NT2/D1 (cell line): Measurements from ENCODE around the gene ZSWIM6.

Experiments
- SUZ12 ChIP-seq: IDR thresholded peaks from 2 replicates; pipeline ENCODE4 v1.6.1; 2011; ENCODE audit not compliant: insufficient read length, insufficient read depth; ENCODE audit errors: extremely low read depth
- YY1 ChIP-seq: IDR thresholded peaks from 2 replicates; pipeline ENCODE4 v1.6.1; 2011; ENCODE audit not compliant: insufficient read length, insufficient read depth
- ZNF274 ChIP-seq: IDR thresholded peaks from 2 replicates; pipeline ENCODE4 v1.6.1; 2011; ENCODE audit warnings: mild to moderate bottlenecking, low read depth, low read length

DNA sequence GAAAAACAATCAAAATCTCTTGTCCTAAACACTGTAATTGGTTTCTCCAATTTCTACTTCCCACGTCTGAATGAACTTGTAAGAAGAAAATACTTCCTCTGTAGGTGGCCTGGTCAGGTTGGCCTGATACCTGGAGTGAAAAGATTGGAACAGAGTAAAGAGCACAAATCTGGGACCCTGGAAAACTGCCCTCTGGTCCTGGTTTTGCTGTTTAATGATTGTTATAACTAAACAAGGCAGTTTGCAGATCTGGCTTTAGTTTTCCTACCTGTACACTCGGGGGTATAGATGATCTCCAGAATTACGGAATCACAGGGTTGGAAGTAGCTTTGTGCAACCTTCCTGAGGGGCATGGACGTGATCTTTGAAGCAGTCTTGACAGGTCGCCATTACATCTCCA lies 67.6 kb downstream of the ZSWIM6 start:
- TF ChIP-seq ZNF274 (no peak), YY1 (no peak), SUZ12 (no peak)
